Ureter (tissue), 1 donor: ENCODE data around the gene PPIL3. TPM values are rescaled to one million over a fixed set of nuclear protein-coding genes. Genes with fewer than 3 reads are reported as not detected.
"Not testable (repeated sequence)": the region's sequence is repeated elsewhere in the genome, so short reads cannot be mapped to it uniquely, and the experiment has no call there.

ENCODE experiments used
- DNase-seq: peaks from one replicate; pipeline ENCODE4 v3.0.0-alpha.2; 2020; ENCODE audit warnings: low spot score
- total RNA-seq: library from RNA; stranded (reverse); gene quantifications from one replicate; pipeline ENCODE4 v1.2.4, GENCODE V29; 2023
- donor health status: DM: yes; HTN: yes; CAD: no.

The PPIL3 gene
- total RNA-seq: 30.8 TPM

GRCh38 chr2:200888704-200889625 lies at the start of gene PPIL3, which contains the start of gene NIF3L1:
Gene PPIL3 (minus strand): TSS chr2:200889077. CDS start chr2:200887615, 1,462 bp downstream.
Gene NIF3L1 (plus strand): TSS chr2:200889371. CDS start chr2:200891944, 2,573 bp downstream.
- peak; percentile 97 for DNase-seq

GRCh38 chr2:200930947-200931626 lies 42.2 kb upstream of the PPIL3 start:
- DNase-seq: no peak

- no peak for DNase-seq
Measured at GRCh38 chr2:200929334-200930249, 40.7 kb upstream of the PPIL3 start.

- no peak for DNase-seq
Measured at GRCh38 chr2:200922439-200922838, 33.6 kb upstream of the PPIL3 start.

- no peak for DNase-seq
Measured at GRCh38 chr2:200913654-200914053, 24.8 kb upstream of the PPIL3 start.

- no peak for DNase-seq
Measured at GRCh38 chr2:200909958-200910357, 21.1 kb upstream of the PPIL3 start.

- DNase-seq: peak; percentile 72
Measured at GRCh38 chr2:200905618-200906296, 16.9 kb upstream of the PPIL3 start.

- peak; percentile 67 for DNase-seq
Measured at GRCh38 chr2:200901459-200902072, 12.7 kb upstream of the PPIL3 start.

- DNase-seq: no peak
Measured at GRCh38 chr2:200899482-200899881, 10.6 kb upstream of the PPIL3 start.

GRCh38 chr2:200881715-200882249 lies 7.1 kb downstream of the PPIL3 start:
- not testable (repeated sequence) for DNase-seq

GRCh38 chr2:200878289-200878880 lies 10.5 kb downstream of the PPIL3 start:
- no peak for DNase-seq

- no peak for DNase-seq
Measured at GRCh38 chr2:200877443-200877842, 11.4 kb downstream of the PPIL3 start.

GRCh38 chr2:200873560-200873959 lies 15.3 kb downstream of the PPIL3 start:
- DNase-seq: no peak

GRCh38 chr2:200871151-200871550 lies 17.7 kb downstream of the PPIL3 start:
- no peak for DNase-seq

- no peak for DNase-seq
Measured at GRCh38 chr2:200869014-200869413, 19.9 kb downstream of the PPIL3 start.

GRCh38 chr2:200864176-200865034 lies 24.5 kb downstream of the PPIL3 start, which contains the start of gene CLK1:
Gene CLK1 (minus strand): TSS chr2:200864658. CDS start chr2:200861862, 2,796 bp downstream.
- DNase-seq: peak; percentile 98

GRCh38 chr2:200863782-200864175 lies 25.1 kb downstream of the PPIL3 start:
- DNase-seq: peak; percentile 85

- DNase-seq: peak; percentile 58
Measured at GRCh38 chr2:200862532-200863000, 26.3 kb downstream of the PPIL3 start.
